Neuron (in vitro differentiated cells): Measurements from ENCODE around the gene POSTN.

ENCODE experiments used
- H2AFZ ChIP-seq: one replicate; pipeline ENCODE4 v1.6.1; 2013; ENCODE audit warnings: low read depth, mild to moderate bottlenecking, inconsistent platforms, low read length, moderate library complexity
- H3K27me3 ChIP-seq: one replicate; pipeline ENCODE4 v1.6.1; 2013; ENCODE audit warnings: low read length; ENCODE audit not compliant: insufficient read depth
- H3K36me3 ChIP-seq: one replicate; pipeline ENCODE4 v1.6.1; 2013; ENCODE audit warnings: low read length; ENCODE audit not compliant: insufficient read depth
- H3K4me1 ChIP-seq: one replicate; pipeline ENCODE4 v1.6.1; 2013; ENCODE audit warnings: low read length; ENCODE audit not compliant: insufficient read depth
- H3K4me3 ChIP-seq: 2 replicates; pipeline ENCODE4 v1.5.1; 2013; ENCODE audit warnings: mild to moderate bottlenecking, low read length, moderate library complexity
- H3K9me3 ChIP-seq: one replicate; pipeline ENCODE4 v1.6.1; 2013; ENCODE audit warnings: low read length

The POSTN gene

DNA sequence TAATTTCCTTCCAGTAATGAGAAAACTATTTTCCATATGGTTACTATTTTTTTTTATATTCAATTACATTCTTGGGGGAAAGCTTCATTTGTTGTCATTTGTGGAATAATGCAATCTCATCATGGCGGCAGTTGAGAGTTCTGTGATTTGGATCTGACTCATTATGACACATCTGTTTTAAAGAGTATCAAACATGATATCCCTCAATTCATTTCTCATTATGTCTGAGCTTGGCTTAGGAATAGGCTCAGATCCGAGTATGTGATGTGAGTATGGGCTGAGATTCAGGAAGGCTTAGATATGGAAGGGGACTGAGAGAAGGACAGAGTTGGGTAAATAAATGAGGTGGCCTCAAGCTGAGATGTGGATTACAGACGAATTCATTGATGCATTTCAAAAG lies 64.4 kb downstream of the POSTN start:
- H3K9me3 ChIP-seq = no peaks in the 10 kb centered on the region

DNA sequence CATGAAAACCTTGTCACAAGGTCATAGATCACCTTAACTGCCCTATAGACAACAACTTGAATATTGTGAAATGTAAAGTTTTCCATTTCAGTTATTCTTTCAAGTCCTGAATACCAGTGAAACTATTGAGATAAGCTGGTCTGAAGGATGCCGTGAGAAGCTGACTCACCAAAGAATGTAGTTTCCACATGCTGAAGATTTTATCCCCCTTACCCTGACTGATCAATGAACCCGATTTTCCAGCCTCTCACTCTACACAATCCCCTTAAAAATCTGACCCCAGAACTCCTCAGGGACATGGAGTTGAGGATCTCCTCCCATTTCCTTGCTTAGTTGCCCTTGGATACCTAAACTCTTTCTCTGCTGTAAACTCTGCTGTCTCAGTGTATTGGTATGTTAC lies 67.5 kb downstream of the POSTN start:
- Histone ChIP-seq H2AFZ (no peak overlapping the region), H3K4me3 (no peak overlapping the region), H3K36me3 (no peaks in the 10 kb centered on the region), H3K27me3 (no peaks in the 10 kb centered on the region), H3K4me1 (no peaks in the 10 kb centered on the region), H3K9me3 (no peaks in the 10 kb centered on the region)

More for the DNA sequence above, 64.4 kb downstream of the POSTN start:
- Histone ChIP-seq H2AFZ (no peak overlapping the region), H3K4me3 (no peak overlapping the region), H3K27me3 (no peaks in the 10 kb centered on the region), H3K4me1 (no peaks in the 10 kb centered on the region), H3K36me3 (no peaks in the 10 kb centered on the region)

DNA sequence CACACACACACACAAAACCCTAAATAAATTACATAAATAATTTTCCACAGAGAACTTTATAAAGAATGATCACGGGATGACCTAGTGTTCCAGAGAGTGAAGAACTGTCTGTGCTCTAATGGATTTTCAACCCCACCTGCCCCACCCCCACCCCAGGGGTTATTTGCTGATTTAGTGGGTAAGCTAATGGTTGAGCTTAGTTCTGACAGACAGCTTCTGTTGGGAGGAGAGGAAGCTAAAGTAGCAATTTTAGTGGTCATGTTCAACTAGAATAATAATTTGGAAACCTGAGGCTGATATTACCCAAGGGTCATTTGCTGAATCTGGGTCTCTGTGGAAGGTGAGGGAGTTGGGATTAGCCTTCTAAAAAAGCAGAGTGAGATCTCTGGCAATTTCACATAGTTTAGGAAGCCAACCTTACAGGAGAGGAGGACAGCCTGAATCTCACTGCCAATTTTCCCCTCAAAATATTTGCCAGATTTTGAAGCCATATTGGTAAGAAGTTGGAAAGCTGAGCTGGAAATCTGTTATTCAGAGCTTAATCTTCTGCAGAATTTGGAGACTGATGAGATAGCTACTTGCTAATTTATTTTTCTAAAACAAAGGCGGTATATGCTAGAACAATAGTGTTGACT lies 68.7 kb downstream of the POSTN start:
- H3K9me3 ChIP-seq = no peaks in the 10 kb centered on the region
- no peak overlapping the region for H3K4me3 ChIP-seq
- H3K36me3 ChIP-seq = no peaks in the 10 kb centered on the region
- H3K27me3 ChIP-seq = no peaks in the 10 kb centered on the region
- no peak overlapping the region for H2AFZ ChIP-seq
- no peaks in the 10 kb centered on the region for H3K4me1 ChIP-seq

DNA sequence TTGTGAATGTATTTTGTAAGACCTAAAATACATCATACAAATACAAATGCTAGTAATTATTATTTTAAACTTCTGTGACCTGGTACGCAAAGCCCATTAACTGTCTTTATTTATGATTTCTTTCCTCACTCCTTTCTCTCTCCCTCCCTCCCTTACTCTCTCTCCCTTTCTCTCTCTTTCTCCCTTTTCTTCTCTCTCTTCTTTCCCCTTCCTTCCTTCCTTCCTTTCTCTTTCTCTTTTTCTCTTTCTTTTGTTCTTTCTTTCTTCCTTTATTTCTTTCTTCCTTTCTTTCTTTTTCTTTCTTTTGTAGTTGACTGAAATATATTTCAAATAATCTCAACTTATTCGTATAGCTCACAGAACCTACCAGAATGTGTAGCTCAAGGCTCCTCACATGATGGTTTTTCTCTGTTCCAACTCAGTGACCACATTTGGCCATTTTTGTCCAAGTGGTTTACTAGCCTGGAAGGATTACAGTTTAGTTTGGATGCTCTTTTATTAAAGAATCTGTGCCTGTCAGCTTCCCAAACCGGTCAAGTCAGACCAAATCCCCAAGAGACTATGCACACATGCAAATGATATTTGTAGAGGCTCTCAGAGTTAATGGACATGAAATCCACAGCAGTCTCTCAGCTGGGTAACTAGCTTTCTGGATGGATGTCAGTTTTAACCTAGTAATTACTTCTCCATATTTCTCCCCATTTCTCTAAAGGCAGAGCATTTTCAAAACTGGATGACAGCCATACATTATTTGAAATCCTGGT lies 71.7 kb downstream of the POSTN start:
- no peak overlapping the region for H2AFZ ChIP-seq
- no peaks in the 10 kb centered on the region for H3K36me3 ChIP-seq
- H3K9me3 ChIP-seq = no peaks in the 10 kb centered on the region
- no peaks in the 10 kb centered on the region for H3K4me1 ChIP-seq
- no peaks in the 10 kb centered on the region for H3K27me3 ChIP-seq
- no peak overlapping the region for H3K4me3 ChIP-seq

DNA sequence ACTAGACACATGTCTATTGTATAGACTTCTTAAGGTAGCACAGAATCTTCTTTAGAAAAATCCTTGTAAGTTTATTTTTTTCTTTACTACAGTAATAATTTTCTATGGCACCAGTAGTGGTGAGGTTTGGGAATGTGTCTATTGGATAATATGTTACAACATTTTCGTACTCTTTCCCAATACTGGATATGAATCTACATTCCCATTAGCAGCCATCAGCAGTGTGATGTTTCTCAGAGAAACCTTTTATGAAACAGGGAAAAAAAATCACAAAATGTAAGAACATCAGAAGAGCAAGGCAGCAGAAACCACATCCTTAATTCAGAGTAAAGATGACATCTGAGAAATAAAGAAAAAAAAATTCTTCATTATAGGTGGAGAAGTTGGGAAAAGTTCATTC lies 83.3 kb downstream of the POSTN start:
- Histone ChIP-seq H3K36me3 (no peaks in the 10 kb centered on the region), H3K27me3 (no peaks in the 10 kb centered on the region), H3K4me1 (no peaks in the 10 kb centered on the region), H2AFZ (no peak overlapping the region), H3K9me3 (no peaks in the 10 kb centered on the region), H3K4me3 (no peak overlapping the region)
